ENCODE results near the gene CAMK2N1.
"Not testable (repeated sequence)": the region's sequence is repeated elsewhere in the genome, so short reads cannot be mapped to it uniquely, and the experiment has no call there.

The CAMK2N1 gene

GRCh38 chr1:20485527-20486456 is at the start of gene CAMK2N1:
TSS of gene CAMK2N1 (minus strand) at chr1:20486210. CDS start at chr1:20485379, 831 bp downstream.
- peak; percentile 73 for DNase-seq (ENCODE audit: low read depth)

- DNase-seq (ENCODE audit: low read depth) = no peak
Observed at GRCh38 chr1:20534659-20535417, 48.8 kb upstream of the CAMK2N1 start.

DNA sequence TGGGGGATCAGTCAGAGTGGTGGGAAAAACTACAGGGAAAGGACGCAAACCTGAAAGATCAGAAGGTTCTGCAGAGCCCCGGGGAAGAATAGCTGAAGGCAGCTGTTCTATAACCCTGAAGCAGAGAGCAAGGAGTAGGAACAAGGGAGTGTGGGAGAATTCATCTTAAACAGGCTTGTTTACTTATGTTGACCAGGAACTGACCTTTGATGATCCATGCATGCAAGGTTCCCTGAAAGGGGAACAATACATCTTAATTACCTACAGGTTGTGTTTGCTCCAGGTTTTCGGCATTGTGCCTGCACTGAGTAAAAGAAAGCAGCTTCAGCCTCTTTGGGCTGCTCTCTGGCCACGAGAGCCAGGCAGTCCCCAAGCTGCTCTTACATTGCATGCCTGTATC is 47.6 kb upstream of the CAMK2N1 start:
- DNase-seq (ENCODE audit: low read depth) = no peak

- no peak for DNase-seq (ENCODE audit: low read depth)
Observed at GRCh38 chr1:20530901-20531300, 44.9 kb upstream of the CAMK2N1 start.

- DNase-seq (ENCODE audit: low read depth) = no peak
Observed at GRCh38 chr1:20530306-20530705, 44.3 kb upstream of the CAMK2N1 start.

DNA sequence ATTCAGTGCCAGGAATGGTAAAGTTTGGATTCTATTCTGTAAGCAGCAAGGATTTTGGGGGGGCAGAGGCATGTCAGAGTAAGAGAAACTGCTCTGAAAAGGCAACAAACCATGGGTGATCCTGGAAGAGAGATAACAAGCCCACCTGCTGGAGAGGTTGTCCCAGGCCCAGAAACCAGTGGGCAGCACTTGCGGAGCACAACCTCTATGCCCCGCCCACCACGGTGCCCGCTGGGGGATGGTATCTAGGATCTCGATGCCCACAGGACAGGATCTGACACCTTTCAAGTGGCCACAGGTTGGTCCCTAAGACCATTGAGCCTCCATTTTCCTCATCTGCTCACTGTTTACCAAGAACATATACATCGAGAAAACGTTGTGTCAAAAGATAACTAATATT is 42.2 kb upstream of the CAMK2N1 start:
- DNase-seq (ENCODE audit: low read depth) = no peak

DNA sequence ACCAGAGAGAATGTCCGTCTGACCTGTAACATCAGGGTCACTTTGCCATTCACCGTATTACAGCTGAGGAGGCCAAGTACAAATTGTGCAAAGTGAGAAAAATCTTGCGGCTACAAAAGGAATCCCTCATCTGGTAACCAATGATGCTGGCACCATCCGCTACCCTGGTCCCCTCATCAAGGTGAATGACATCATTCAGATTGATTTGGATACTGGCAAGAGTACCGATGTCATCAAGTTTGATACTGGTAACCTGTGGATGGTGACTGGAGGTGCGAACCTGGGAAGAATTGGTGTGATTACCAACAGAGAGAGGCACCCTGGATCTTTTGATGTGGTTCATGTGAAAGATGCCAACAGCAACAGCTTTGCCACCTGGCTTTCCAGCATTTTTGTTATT is 40.3 kb upstream of the CAMK2N1 start:
- no peak for DNase-seq (ENCODE audit: low read depth)

GRCh38 chr1:20521960-20522861 is 36.2 kb upstream of the CAMK2N1 start:
- DNase-seq (ENCODE audit: low read depth) = peak; percentile 63

DNA sequence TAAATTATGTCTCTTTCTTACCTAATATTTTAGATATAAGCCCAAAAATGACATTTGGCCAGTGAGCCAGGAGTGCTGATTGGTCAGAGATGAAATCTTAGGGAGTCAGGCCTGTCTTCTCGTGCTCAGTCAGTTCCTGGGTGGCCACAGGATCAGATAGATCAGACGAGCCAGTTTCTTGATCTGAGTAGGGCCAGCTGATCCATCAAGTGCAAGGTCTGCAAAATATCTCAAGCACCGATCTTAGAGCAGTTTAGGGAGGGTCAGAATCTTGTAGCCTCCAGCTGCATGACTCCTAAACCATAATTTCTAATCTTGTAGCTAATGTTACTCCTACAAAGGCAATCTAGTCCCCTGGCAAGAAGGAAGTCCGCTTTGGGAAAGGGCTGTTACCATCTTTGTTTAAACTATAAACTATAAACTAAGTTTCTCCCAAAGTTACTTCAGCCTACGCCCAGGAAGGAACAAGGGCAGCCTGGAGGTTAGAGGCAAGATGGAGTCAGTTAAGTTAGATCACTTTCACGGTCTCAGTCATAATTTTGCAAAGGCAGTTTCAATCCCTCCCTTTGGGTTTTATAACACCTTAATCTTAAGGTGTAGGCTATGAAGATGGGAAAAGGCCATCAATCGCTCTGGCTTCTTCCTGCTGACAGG is 33.7 kb upstream of the CAMK2N1 start:
- not testable (repeated sequence) for DNase-seq (ENCODE audit: low read depth)

- no peak for DNase-seq (ENCODE audit: low read depth)
Observed at GRCh38 chr1:20511518-20512428, 25.8 kb upstream of the CAMK2N1 start.

- DNase-seq (ENCODE audit: low read depth) = no peak
Observed at GRCh38 chr1:20508411-20508771, 22.4 kb upstream of the CAMK2N1 start.

DNA sequence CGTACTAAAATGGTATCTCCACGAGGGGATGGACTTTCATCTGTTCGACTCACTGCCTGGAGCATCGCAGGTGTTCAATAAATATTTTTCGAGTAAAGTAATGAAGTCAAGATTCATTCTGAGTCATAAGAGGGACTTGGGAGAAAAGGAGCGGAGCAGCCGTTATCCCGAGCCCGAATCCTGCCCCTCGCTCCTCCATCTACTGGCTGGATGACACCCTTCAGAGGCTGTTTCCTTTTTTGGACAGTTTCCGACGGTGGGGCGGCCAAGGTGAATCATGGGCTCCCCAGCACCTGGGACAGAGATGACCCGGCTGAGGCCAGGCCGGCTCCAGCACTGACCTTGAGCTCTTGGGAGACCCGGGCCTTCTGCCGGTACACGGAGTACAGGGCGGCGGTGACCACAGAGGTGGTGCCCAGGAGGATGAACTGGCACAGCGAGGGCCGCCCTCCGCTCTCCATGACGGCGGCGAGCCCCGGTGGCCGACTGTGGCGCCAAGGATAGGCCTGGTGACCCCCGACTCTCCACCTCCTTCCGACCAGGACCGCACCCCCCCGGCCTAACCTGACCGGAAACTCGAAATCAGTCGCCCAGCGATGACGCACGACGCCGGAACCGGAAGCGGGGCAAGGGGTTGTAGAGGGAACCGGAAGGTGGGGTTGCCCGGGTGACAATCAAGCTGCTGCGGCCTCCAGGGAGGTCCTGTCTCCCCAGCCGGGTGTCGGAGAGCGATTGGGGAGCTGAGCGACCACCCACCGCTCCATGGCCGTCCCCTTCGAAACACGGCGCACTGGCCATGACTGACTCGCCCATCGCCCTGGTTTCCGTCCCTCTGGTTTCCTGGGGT is 21.8 kb upstream of the CAMK2N1 start, which contains the start of gene MUL1:
Gene MUL1, minus strand, starts transcription at position 588 of the 847 bp plus-strand sequence. Its CDS starts 127 bp downstream, at position 461.
- DNase-seq (ENCODE audit: low read depth) = peak; percentile 93

GRCh38 chr1:20507248-20507563 is 21.2 kb upstream of the CAMK2N1 start:
- DNase-seq (ENCODE audit: low read depth) = no peak

GRCh38 chr1:20505488-20505887 is 19.5 kb upstream of the CAMK2N1 start:
- DNase-seq (ENCODE audit: low read depth) = no peak

GRCh38 chr1:20500716-20501115 is 14.7 kb upstream of the CAMK2N1 start:
- no peak for DNase-seq (ENCODE audit: low read depth)

- no peak for DNase-seq (ENCODE audit: low read depth)
Observed at GRCh38 chr1:20499718-20500117, 13.7 kb upstream of the CAMK2N1 start.

DNA sequence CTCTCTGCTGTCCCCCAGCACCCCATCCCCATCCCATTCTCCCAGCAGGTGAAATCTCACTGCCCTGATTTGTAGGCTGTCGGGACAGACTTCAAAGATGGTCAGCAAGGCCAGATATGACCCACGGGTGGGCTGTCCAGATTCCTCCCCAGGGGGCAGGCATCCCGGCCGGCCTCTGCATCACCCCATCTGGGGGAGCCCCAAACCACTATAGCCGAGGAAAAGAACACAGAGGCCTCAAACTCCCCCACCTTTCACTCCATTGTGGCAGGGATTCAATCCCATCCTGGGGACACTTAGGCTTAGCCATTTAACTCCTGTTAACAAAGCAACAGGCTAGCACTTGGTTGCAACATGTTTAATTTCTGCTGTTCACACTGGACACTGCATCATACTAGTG is 13.1 kb upstream of the CAMK2N1 start:
- no peak for DNase-seq (ENCODE audit: low read depth)

DNA sequence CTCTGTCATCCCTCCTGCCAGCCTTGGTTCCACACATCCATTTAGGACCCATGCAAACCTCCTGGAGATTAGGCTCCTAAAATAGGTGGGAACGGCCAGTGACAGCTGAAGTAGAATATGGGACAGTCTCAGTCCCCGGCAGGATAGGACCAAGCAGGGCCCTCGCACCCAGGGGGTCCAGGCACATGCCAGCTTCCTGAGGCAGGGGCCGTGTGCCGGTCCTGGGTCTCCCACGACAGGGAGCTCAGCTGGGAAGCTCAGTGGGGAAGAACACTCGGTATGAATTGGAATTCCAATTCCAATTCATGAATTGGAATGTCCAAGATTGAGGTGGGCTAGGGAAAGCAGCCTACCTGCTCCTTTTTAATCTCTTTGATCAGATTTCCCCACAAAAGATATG is 12.1 kb upstream of the CAMK2N1 start:
- no peak for DNase-seq (ENCODE audit: low read depth)

DNA sequence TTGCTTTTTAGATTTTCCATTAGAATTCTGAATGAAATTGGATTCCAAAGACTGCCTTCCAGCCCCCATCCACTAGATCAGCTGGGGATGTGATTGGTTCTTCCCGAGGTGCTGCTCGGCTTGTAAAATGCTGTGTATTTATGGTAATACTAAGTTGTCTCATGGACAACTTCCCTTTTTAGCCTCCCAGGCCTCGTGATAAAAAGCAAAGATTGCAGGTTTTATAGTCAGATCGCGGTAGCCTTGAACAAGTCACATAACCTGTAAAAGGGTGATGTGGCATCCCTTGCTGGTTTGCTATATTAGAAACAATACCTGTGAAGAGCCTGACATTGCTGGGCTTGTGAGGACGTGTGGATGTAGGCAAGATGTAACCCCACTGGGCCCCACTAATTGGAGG is 11.5 kb upstream of the CAMK2N1 start:
- DNase-seq (ENCODE audit: low read depth) = no peak

Measured in amniotic epithelial cell (primary cell).